ENCODE data around the gene CYP39A1.

Gene CYP39A1

DNA sequence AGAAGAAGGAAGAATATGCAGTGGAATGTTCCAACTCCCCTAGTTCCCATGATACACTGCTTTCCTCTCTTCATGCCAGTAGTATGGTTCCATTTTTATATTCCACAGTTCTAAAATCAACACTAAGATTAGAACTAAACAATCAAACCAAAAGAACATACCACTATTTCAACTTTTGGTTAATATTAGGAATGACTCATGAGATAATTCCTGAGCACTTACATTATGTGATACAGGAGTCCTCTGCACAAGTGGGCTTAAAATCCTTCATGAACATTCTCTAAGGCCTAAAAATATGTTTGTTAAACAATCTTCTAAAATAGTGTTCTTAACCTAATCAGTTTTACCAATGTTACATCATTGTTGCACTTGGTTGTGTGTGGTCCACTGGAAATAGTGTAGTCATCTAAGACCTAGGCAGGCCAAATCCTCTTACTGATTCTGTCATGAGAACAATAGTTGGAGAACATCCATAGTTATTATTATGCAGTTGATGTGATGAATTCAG is 131.1 kb downstream of the CYP39A1 start:
- DNase-seq (ENCODE audit: extremely low read depth, low read depth) = no peak
- TF ChIP-seq, protein P1, sequence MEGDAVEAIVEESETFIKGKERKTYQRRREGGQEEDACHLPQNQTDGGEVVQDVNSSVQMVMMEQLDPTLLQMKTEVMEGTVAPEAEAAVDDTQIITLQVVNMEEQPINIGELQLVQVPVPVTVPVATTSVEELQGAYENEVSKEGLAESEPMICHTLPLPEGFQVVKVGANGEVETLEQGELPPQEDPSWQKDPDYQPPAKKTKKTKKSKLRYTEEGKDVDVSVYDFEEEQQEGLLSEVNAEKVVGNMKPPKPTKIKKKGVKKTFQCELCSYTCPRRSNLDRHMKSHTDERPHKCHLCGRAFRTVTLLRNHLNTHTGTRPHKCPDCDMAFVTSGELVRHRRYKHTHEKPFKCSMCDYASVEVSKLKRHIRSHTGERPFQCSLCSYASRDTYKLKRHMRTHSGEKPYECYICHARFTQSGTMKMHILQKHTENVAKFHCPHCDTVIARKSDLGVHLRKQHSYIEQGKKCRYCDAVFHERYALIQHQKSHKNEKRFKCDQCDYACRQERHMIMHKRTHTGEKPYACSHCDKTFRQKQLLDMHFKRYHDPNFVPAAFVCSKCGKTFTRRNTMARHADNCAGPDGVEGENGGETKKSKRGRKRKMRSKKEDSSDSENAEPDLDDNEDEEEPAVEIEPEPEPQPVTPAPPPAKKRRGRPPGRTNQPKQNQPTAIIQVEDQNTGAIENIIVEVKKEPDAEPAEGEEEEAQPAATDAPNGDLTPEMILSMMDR (IDR thresholded peaks at IDR 0.05; ENCODE audit: low read depth, low read length) = no peak

DNA sequence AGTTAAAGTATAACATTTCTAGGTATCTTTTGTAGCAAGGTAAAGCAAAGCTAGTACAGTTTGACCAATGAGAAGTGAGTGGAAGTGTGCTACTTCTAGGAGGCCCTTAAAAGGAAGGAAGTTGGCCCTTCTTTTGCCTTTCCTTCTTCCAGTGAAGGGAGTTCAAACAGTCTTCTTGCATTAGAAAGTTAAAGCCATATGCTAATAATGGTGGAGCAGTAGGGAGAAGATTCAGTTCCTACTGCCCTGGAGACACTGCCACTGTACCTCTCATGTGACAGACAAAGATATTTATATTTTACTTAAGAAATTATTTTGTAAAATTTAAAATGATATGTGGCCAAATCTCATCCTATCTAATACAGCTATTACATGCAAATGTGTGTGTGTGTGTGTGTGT is 135.4 kb downstream of the CYP39A1 start:
- no peak for DNase-seq (ENCODE audit: extremely low read depth, low read depth)
- TF ChIP-seq, protein P1 (IDR thresholded peaks at IDR 0.05; ENCODE audit: low read depth, low read length) = no peak

DNA sequence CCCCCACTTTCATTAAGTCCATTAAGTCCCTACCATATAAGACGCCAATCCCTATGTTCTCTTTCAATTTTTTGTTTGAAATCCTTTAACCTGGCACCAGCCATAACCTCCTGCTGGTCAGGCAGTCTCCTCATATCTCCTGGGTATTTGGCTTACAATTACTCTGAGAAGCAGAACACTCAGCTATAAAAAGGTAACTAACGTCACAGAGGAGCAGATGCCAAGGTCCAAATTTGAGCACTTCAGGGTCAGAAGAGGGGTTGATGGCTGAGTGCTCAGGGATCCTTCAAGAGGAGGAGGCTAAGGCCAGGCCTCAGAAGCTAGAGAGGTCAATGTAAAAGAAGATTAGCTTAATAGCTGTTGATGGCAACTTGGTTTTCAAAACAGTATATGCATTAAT is 139.1 kb downstream of the CYP39A1 start:
- no peak for DNase-seq (ENCODE audit: extremely low read depth, low read depth)
- TF ChIP-seq, protein P1 (IDR thresholded peaks at IDR 0.05; ENCODE audit: low read depth, low read length) = no peak

DNA sequence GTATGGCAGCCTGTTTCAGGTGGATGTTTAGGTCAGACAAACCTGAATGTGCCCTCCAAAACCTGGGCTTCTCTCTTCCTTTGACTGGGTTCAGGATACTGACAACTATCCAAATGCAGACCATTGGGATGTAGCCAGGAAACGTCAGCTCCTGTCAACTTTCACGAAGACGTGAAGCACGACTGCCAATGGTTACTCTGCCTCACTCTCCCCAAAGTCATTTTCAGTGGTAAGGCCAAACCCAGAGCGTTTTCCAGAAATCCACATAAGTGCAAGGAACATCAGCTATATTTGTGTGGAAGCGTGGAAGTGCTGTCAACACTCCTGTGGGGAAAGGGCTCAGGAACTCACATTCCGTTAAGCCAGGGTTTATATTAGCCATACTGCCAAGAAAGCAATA is 141.3 kb downstream of the CYP39A1 start:
- TF ChIP-seq, protein P1 (IDR thresholded peaks at IDR 0.05; ENCODE audit: low read depth, low read length) = no peak
- DNase-seq (ENCODE audit: extremely low read depth, low read depth) = no peak

DNA sequence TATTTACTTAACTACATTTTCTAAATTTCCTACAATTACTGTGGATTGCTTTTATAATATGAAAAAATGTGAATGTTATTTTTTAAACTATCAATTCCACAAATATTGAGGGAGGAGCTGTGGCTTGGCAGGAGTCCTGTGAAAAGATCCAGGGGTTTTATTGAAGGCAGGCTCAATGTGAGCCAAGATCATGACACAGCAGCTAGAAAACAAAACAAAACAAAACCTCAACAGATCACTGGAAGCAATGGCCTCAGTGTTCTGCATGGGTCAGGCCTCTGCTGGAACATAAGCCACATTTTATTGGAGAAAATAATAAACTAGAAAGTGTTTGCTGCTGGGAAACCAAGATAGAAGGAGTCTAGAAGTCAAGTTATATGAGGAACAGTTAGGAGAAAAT is 142.0 kb downstream of the CYP39A1 start:
- peak; percentile 69 for DNase-seq (ENCODE audit: extremely low read depth, low read depth)
- TF ChIP-seq, protein P1 (IDR thresholded peaks at IDR 0.05; ENCODE audit: low read depth, low read length) = no peak

DNA sequence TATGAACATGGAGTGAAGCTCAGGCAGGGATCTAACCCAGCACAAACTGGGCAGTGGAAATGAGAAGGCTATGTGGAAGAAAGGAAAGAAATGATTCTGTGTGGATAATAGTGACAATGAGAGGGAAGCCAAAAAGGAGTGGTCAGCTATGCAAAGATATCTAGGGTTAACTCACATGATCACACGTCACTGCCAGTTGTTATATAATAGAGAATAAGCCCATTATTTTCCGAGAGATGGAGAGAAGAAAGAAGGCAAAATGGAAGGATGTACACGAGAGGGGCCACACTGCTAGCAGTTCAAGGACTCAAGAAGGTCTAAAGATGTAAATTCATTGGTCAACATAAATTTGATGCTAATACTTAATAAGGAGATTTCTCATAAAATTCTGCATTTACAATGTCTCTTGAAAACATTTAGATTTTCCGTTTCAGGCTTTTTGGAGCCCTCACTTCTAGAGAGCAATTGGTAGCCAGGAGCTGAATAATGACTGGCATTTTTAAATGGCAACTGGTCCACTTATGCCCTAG is 142.6 kb downstream of the CYP39A1 start:
- TF ChIP-seq, protein P1 (IDR thresholded peaks at IDR 0.05; ENCODE audit: low read depth, low read length) = no peak
- no peak for DNase-seq (ENCODE audit: extremely low read depth, low read depth)

DNA sequence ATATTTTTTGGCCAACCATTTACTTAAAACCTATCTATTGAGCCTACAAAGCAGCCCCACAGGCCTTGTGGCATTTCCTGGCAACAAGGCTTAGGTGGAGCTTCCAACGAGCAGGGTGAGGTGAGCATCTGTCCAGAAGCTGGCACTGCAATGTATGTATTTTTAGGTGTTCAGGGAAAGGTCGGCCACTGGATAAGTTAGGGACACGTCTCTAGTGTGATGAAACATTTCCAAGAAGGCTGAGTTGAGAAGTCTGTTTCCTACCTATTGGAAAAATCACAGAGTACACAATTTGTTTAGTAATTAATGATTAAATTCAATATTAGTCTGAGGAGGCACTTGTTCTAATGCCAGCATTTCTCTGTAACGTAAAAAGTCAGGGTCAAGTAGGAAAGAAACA is 143.6 kb downstream of the CYP39A1 start:
- TF ChIP-seq, protein P1 (IDR thresholded peaks at IDR 0.05; ENCODE audit: low read depth, low read length) = no peak
- DNase-seq (ENCODE audit: extremely low read depth, low read depth) = no peak
